Stimulated activated CD4-positive, alpha-beta T cell treated with anti-CD3 and anti-CD28 coated beads, Interleukin-12 subunit alpha, Interleukin-12 subunit beta, amount 100 ng/mL, for 24 hours (primary cell): Measurements from ENCODE around the gene HARBI1.

Source experiments
- DNase-seq, 2 experiments: peaks; one replicate each; pipeline ENCODE4 v3.0.0-alpha.2; 2020; ENCODE audit warnings: low read depth in 2 of 2

HARBI1 gene

DNA sequence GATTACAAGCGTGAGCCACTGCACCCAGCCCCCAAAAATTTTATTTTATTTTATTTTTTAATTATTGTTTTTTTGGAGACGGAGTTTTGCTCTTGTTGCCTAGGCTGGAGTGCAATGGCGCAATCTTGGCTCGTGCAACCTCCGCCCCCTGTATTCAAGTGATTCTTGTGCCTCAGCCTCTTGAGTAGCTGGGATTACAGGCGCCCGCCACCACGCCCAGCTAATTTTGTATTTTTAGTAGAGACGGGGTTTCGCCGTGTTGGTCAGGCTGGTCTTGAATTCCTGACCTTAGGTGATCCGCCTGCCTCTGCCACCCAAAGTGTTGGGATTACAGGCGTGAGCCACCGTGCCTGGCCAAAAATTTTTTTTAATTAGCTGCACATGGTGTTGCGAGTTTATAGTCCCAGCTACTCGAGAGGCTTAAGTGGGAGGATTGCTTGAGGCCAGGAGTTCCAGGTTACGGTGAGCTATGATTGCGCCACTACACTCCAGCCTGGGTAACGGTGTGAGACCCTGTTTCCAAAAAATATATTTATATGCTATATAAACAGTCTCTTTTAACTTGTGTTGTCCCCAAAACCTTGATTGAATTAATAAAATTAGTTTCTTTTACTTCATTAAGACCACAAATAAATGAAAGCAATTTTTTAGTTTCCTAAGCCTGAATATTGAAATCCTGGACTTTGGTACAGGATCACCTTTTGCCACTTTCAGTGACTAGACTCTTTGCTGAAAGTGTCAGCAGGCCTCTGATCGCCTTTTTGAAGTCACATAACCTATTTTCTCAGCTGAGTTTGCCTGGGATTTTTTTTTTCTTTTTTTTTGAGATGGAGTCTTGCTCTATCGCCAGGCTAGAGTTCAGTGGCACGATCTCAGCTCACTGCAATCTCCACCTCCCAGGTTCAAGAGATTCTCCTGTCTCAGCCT lies 16.5 kb upstream of the HARBI1 start:
- DNase-seq, result no peak

DNA sequence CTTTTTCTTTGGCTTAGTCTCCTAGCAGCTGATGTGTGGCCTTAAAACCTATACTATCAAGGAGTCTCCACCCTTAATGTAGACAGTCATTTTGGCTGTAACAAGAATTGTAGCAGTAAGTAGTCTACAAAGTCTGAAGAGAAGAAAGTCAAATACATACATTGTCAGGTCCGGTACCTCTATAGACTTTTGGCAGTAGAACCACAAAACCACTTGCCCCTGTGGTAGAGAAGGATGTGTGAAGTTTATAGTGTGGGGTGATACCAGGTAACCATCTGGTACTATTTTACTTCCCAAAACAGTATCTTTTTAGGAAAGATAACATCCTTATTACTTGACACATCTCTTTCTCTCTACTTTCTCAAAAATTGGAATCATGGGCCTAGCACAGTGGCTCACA lies 15.5 kb upstream of the HARBI1 start:
- DNase-seq, result no peak

DNA sequence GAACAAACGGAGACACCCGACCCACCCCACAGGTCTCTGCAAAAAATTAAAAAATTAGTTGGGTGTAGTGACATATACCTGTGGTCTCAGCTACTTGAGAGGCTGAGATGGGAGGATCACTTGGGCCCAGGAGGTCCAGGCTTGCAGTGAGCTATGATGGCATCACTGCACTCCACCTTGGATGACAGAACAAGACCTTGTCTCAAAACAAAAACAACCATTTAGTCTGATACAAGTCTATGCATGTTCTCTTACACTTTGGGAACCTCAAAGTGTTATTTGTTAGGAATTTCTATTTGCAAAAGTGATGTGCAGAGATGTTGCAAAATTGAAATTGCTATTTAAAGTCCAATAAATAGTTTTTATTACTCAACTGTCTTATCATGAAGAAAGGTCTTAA lies 14.6 kb upstream of the HARBI1 start:
- no peak for DNase-seq

DNA sequence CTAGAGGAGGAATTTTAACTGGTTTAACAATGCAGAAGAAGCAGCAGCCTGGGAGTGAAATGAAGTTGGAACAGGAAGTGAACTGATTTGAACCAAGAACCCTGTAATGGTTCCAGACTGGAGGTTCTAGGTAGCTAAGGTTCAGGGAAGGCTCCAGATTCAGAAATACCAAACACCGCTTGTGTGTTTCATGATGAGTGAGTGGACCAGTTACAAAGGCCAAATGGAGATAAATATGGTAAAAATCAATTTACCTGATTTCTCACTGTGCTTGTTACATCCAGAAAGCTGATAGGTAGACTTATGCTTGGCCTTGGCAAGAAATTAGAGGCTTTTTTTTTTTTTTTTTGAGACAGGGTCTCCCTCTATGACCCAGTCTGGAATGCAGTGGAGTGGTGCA lies 13.2 kb upstream of the HARBI1 start:
- DNase-seq, result no peak

DNA sequence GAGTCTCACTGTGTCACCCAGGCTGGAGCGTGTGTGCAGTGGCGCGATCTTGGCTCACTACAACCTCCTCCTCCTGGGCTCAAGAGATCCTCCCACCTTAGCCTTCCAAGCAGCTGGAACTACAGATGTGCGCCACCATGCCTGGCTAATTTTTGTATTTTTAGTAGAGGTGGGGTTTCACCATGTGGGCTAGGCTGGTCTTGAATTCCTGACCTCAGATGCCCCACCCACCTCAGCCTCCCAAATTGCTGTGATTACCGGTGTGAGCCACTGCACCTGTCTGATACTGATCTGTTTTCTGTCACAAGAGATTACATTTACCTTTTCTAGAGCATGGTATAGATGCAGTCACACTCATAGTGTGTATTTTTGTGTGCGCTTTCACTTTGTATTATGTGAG lies 11.9 kb upstream of the HARBI1 start:
- DNase-seq, result no peak

DNA sequence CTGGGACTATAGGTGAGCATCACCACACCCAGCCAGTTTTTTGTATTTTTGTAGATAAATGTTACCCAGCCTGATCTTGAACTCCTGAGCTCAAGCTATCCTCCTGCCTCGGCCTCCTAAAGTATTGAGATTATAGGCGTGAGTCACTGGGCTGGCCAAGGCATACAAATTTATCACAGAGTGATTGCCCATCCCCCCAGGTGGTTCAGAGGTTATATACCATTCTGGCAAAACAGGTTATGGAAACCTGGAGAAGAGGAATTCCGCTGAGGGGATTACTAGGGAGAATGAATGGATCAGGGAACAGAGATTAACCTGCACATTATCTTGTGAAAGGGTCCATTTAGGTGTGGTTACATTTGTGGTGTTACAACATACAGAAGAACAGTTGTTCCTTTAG lies 8.4 kb upstream of the HARBI1 start:
- no peak for DNase-seq

DNA sequence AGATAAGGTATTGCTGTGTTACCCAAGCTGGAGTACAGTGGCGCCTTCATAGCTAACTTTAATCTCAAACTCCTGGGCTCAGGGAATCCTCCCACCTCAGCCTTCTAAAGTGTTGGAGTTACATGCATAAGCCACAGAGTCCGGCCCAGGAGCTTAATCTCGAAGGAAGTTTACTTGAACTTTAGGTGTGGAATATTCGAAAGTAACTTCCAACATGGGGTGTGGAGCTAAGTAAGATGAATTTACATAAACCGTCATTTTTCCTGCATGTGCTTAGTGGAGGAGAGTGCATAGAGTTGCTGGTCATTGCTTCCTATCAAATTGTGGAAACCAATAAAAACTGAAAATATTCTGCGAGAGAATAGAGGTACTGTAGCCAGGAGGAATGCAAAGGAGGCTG lies 1.8 kb upstream of the HARBI1 start:
- DNase-seq, result no peak

DNA sequence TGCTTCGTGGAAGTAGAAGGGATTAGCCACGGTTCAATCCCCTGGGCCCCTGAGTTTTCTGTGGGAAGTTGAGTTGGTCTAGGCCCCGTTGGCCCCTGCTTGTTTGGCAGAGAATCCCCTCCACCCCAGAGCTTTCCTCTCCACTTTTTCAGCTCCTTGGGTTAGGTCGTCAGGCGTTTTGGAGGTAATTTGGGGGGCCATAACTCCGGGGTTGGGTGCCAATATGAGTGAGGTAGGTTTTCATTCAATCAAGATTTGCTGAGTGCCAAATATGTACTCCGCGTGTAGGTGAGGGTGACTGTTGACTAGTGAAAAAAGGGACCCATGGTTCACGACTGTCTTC lies 916 bp upstream of the HARBI1 start:
- no peak for DNase-seq

DNA sequence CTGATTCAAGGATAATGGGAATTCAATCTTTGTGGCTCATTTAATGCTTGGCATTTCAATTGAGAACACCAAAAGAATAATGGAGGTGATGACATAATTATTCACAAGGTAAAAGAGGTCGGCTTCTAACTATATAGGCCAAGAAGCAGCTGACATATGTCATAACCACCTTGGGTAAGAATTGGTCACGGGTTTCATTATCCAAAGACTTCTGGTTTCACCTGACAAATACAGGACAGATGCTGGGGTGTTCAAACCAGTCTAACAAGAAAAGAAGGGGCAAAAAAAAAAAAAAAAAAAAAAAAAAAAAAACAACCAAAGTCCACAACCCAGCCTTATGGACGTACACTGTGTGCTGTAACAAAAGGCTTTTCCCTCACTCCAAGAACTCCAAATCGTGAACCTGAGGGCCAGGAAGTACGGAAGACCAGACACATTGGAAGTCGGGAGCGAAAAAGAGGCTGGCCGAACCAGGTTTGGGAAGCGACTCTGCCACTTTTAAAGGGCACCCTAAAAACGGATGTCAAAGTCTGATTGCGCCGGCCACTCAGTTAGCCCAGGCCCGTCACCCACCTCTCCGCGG lies 385 bp downstream of the HARBI1 start:
- no peak for DNase-seq

DNA sequence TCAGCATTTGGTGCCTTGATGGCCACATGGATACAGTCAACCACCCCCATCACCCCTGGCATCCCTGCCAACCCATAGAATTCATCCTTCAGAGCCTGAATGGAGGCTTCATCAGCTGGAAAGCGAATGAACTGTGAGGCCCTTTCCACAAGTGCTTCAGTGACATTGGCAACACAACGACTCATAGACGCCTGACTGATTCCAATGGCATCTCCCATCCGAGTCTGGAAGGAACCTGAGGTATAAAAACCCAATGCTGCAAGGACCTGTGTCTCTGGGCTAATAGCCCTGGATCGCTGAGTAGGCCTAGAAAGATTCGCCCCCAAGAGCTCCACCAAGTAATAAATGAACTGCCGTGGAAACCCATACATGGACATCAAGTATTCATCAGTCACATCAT lies 1.3 kb downstream of the HARBI1 start:
- DNase-seq, result no peak

DNA sequence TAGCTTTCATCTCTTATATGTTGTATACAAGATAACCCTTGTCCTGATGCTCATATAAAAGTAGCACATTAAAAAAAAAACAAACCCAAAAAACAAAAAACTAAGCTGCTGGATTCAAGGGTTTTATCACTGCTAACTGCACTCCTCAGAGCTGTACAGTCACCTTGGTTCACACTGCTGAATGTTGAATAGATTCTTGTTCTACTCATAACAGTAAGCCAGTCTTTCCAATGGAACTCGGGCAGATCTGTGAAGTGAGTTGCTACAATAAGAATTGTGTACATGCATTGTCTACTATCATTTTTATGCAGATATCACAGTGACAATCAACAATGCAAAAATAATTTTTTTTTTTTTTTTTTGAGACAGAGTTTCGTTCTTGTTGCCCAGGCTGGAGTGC lies 4.7 kb downstream of the HARBI1 start:
- DNase-seq, result no peak

DNA sequence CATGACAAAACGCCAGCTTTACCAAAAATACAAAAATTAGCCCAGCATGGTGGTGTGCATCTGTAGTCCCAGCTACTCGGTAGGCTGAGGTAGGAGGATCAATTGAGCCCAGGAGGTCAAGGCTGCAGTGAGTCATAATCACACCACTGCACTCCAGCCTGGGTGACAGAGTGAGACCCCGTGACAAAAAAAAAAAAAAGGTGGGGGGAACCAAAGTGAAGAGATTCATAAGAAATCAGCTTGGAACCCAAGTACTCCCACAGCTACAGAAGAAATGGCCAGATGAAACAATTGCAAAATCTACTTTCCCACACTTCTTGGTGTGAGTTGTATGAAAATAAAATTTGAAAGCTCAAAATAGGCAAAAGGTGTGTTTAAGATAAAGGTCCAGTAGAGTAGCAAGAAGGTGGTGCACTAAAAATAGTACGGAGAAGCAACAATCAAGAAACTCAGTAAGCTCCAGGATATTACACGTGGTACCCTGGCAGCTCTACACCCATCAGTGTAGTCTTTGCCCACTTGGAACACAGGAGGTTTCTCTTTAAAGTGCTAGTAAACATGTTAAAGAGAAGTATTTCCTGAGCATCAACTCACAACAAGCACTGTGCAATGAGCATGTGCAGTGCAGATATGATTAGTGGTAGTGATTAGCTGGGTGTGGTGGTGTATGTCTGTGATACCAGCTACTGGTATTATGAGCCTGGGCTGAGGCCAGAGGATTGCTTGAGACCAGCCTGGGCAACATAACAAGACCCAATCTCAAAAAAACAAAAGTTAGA lies 5.3 kb downstream of the HARBI1 start:
- no peak for DNase-seq

DNA sequence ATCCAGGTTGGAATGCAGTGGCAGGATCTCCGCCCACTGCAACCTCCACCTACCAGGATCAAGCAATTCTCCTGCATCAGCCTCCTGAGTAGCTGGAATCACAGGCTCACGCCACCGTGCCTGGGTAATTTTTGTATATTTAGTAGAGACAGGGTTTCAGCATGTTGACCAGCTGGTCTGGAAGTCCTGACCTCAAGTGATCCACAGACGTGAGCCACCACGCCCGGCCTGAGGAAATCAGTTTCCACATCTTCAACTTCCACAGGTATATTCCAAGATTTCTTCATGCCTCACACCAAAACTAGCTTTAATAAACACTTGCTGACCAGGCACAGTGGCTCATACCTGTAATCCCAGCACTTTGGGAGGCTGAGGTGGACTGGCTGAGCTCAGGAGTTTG lies 7.6 kb downstream of the HARBI1 start:
- DNase-seq, result no peak

DNA sequence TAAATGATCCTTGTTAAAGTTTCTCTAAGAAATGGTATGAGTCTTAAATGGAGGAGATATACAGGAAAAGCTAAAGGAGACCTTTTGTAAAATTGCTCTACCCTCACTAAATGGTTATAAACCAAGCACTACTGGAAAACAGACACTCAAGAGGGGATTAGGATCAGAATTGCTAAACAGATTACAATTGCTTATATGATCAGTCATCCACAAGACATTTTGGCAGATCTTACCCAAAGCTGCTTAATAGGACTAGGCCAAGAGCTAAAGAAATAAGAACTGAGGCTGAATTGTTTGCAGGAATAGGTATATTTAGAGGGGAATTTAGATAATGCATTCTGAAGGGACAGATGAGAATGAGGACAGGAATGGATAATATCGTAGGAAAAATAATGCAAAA lies 9.5 kb downstream of the HARBI1 start:
- DNase-seq, result no peak

DNA sequence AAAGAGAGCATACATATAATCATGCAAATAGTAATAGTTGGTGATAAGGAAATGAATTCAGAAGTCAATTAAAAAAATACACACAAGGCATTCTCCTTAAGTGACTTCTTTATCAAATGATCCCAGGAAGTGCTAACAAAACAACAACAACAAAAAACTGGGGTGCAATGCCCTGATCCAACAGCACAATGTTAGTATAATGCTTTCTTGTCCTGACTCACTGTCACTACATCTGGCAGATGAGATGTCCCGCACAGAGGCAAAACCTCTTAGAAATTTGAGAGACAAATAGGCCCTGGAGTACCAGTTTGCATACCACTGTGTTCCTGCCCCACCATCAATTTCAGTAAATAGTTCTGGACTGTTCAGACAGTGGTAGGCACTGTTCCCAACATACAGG lies 12.2 kb downstream of the HARBI1 start:
- no peak for DNase-seq

DNA sequence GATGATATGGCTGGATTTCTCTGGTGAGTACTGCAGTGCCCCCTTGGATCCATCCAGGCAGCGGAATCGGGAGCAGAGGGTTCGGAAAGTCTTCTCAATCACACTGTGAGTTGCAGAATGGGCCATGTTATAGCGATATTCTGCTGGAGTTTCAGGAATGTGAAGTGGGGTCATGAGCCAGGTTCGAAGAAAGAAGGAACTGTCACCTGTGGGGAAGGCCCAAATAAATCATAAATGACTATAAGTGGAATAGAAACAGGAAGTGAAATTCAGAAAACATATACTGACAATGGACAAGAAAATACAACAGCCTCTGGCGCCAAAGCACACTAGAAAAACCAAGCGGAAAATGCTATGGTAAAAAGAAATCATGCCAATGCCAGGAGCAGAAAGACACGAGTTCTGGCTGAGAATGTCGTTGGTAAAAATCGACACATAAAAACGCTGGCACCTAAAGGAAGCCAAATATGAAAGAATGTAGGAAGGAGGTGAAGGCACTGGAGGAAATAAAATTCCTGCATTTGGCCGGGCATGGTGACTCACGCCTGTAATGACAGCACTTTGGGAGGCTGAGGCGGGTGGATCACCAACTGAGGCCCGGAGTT lies 13.2 kb downstream of the HARBI1 start:
- no peak for DNase-seq

DNA sequence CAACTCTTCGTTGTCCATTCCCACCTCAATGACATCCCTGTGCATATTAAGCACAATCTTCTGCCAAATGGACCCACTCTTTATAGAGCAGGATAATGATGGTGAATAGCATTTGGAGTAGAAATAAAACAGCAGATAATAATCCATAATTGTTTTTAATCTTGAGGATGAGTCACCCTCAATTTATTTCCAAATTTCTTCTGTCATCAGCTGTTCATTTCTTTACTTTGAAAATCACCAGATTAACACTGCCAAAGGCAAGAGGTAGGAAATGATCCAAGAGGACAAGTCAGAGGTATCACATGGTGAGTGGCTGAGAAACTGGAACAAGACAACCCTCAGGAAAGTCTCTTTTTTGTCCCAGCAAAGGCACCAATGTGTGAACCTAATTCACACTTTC lies 15.9 kb downstream of the HARBI1 start:
- DNase-seq, result no peak

DNA sequence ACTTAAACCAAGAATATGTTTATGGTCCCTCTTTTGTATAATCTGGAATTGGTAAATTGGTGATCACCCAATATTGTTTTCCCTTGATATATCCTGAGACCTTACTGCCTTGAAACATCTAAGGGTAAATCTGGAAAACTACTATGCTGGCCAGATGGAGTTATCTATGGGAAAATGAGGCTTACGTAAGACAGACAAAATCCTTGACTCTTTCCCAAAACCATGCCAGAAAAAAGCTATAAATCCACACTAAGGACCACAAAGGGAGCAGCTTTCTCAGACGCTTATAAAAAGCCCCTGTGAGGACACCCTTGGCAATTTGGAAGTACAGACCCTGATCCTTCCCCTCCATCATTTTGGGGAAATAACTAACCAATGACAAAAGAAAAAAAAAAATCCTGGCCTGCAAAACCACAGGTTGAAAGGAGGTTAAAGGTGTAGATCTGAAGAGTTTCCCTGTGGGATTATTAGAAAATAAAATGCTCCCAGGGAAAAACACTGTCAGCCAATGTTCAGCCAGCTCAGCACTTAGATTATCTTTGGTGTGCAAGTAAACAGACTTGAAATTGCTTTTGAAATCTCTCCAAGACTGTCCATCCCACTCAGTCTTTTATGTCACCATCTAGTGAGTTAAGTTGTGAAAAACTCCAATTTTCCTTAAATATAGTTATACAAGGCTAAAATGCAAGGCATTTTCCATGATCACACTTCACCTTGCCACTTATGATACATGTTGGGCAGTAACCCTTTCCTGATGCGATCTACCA lies 16.6 kb downstream of the HARBI1 start:
- no peak for DNase-seq

DNA sequence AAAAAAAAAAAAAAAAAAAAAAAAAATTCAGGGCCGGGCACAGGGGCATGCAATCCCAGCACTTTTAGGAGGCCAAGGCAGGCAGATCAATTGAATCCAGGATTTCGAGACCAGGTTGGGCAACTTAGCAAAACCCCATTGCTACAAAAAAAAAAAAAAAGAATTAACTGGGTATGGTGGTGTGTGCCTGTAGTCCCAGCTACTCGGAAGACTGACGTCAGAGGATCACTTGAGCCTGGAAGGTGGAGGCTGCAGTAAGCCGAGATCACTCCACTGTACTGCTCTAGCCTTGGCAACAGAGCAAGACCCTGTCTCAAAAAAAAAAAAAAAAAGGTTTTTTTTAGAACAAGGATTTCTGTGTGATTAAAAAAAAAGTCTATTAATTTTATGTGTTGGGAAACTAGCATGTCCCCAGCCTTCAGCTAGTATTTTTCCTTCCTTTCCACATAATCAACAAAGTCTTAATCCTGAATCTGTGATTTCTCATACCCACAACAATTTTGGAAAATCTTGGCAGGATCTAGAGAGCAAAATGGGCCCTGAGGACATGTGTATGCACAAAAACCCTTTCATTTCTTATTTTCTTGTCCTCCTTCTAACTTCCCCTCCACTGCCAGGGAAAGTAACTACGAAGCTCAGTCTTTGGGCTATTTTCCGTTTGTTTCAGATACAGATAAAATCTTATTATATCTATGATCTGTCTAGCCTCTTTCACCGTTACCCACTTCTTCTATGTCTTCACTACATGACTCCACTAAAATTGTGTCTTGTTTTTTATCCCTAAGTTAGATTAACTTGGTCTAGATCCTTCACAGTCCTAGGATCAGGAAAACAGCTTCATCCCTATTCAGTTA lies 17.5 kb downstream of the HARBI1 start:
- no peak for DNase-seq

DNA sequence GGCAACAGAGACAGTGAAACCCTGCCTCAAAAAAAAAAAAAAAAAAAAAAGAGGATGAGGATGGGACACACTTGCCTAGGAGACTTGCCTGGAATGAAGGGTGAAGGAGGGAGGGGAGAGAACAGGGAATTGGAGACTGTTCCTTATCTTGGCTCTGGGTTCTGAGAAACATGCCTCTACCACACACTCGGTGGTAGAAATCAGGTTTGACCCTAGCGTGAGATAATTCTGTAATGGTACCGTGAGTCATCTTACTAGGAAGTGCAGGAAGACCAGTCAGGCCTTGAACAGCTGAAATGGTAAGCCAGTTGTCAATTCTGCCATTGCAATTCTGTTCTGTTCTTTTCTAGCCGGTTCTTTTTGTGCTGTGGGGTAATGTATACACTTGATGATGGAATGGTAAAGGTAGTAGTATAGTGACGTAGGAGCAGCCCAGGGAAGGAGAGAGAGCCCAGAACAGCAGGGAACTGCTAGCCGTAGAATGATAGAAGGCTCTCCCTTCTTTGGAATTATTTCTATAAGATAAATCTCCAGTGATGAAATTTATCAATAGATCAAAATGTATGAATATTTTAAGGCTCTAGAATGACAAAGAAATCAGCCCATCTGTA lies 19.3 kb downstream of the HARBI1 start:
- DNase-seq, result no peak
